ENCODE measurements around the gene RSPH1. TPM values are rescaled to one million over a fixed set of nuclear protein-coding genes. Genes with fewer than 3 reads are reported as not detected.

Gene RSPH1
- total RNA-seq, 1 experiment from 2014 or later, result 0.31 TPM

- Histone ChIP-seq H3K79me1 (ENCODE audit: insufficient read depth, low read depth, low read length, poor library complexity, severe bottlenecking) (no peaks in the 10 kb centered on the region), H3K56ac (ENCODE audit: insufficient read length, low read depth, low read length) (no peak overlapping the region), H4K5ac (ENCODE audit: insufficient read length, low read depth, low read length) (no peak overlapping the region), H2AK5ac (ENCODE audit: insufficient read length, low read length) (no peak overlapping the region), H3K27me3 (ENCODE audit: insufficient read depth, low read length) (no peaks in the 10 kb centered on the region), H4K20me1 (ENCODE audit: control insufficient read depth, insufficient read depth, insufficient read length) (no peaks in the 10 kb centered on the region), H3K4me2 (ENCODE audit: insufficient read depth, insufficient read length, low read length) (no peak overlapping the region), H2BK12ac (ENCODE audit: insufficient read length, low read depth, low read length) (no peak overlapping the region), H4K8ac (replicated peaks; ENCODE audit: insufficient read length, low read depth, low read length) (no peak overlapping the region), H2BK120ac (ENCODE audit: low read depth, low read length, poor library complexity, severe bottlenecking) (no peak overlapping the region), H3K23me2 (ENCODE audit: insufficient read length, low read depth, low read length, poor library complexity, severe bottlenecking) (no peaks in the 10 kb centered on the region), H3T11ph (ENCODE audit: low read length) (no peak overlapping the region), H3K9ac (ENCODE audit: extremely low read depth, insufficient read length, low read length) (no peak overlapping the region), H2BK20ac (ENCODE audit: low read depth, low read length, poor library complexity, severe bottlenecking) (no peak overlapping the region), H3K18ac (ENCODE audit: insufficient read length, low read depth, low read length) (no peak overlapping the region), H2BK15ac (ENCODE audit: low read depth, low read length) (no peak overlapping the region), H3K27ac (ENCODE audit: insufficient read length, low read depth, low read length) (no peak overlapping the region), H3K4ac (ENCODE audit: low read depth, low read length) (no peak overlapping the region), H4K91ac (ENCODE audit: insufficient read length, low read depth, low read length) (no peak overlapping the region), H3K23ac (ENCODE audit: insufficient read length, low read depth, low read length) (no peak overlapping the region), H3K14ac (ENCODE audit: insufficient read depth, low read length) (no peak overlapping the region), H2AFZ (ENCODE audit: low read length) (no peak overlapping the region), H2BK5ac (ENCODE audit: insufficient read length, low read length) (no peak overlapping the region), H3K79me2 (ENCODE audit: insufficient read depth, low read length) (no peaks in the 10 kb centered on the region), H3K4me1 (ENCODE audit: insufficient read depth, low read length) (peaks cover under 1% of the 10 kb centered on the region; the same call in 1 of the 2 replicates), H3K9me3 (ENCODE audit: control insufficient read depth, low read depth, low read length) (no peaks in the 10 kb centered on the region)
- DNase-seq, result no peak
- no peak overlapping the region for H3K4me3 Mint-ChIP-seq
- H3K4me1 Mint-ChIP-seq, result peaks cover 8 to 10% of the 10 kb centered on the region in 2 experiments
- no CpG with 5 or more reads among the region's 5 CpGs for WGBS (ENCODE audit: extremely low coverage, insufficient read length, low lambda C conversion rate)
- peaks cover 7% of the 10 kb centered on the region; the same call in 1 of the 2 replicates for H3K27me3 Mint-ChIP-seq (ENCODE audit: low read depth)
- no peak for TF ChIP-seq CTCF (conservative IDR thresholded peaks at IDR 0.05)
- H3K27ac Mint-ChIP-seq, result no peak overlapping the region
- H3K36me3 Mint-ChIP-seq (ENCODE audit: insufficient read depth in 1 of 3, low read depth in 3 of 3), result no peaks in the 10 kb centered on the region
- no peaks in the 10 kb centered on the region for H3K9me3 Mint-ChIP-seq
Observed at GRCh38 chr21:42479582-42479981, 16.4 kb downstream of the RSPH1 start.

Measured in H9 (cell line).